Measurements from ENCODE around the gene HDGFL3.

Gene HDGFL3

GRCh38 chr15:83112956-83113299 lies 94.7 kb downstream of the HDGFL3 start:
- TF ChIP-seq CTCF (IDR thresholded peaks at IDR 0.05) = no peak

- no peak for TF ChIP-seq CTCF (IDR thresholded peaks at IDR 0.05)
Observed at GRCh38 chr15:83112233-83112955, 95.2 kb downstream of the HDGFL3 start.

- no peak for TF ChIP-seq CTCF (IDR thresholded peaks at IDR 0.05)
Observed at GRCh38 chr15:83111149-83111548, 96.5 kb downstream of the HDGFL3 start.

GRCh38 chr15:83110381-83110780 lies 97.2 kb downstream of the HDGFL3 start:
- no peak for TF ChIP-seq CTCF (IDR thresholded peaks at IDR 0.05)

GRCh38 chr15:83109532-83109931 lies 98.1 kb downstream of the HDGFL3 start:
- TF ChIP-seq CTCF (IDR thresholded peaks at IDR 0.05) = no peak

GRCh38 chr15:83108266-83109219 lies 99.1 kb downstream of the HDGFL3 start:
- TF ChIP-seq CTCF (IDR thresholded peaks at IDR 0.05) = no peak

- TF ChIP-seq CTCF (IDR thresholded peaks at IDR 0.05) = no peak
Observed at GRCh38 chr15:83107841-83108181, 99.8 kb downstream of the HDGFL3 start.

All from LNCAP (cell line).